H1 (cell line): ENCODE measurements around the gene ZFAND5. TPM values are rescaled to one million over a fixed set of nuclear protein-coding genes. Genes with fewer than 3 reads are reported as not detected.

Experiments used
- ASH2L ChIP-seq: fragments of 200-600, 300-600 bp; sonication (generic); IDR thresholded peaks from one replicate; pipeline ENCODE4 v1.7.1; 2017; ENCODE audit warnings: low read length
- BRCA1 ChIP-seq: IDR thresholded peaks from 2 replicates; pipeline ENCODE4 v1.6.1; 2012; ENCODE audit warnings: low read depth, low read length, improper control_type of control experiment
- HDAC2 ChIP-seq, 2 experiments: fragments of 300-600 bp in 1 of 2; sonication (generic) in 1 of 2; IDR thresholded peaks; 2 replicates each; pipeline ENCODE4 v1.6.1; 2011 to 2012; ENCODE audit warnings: low read depth in 2 of 2, low read length in 2 of 2, mild to moderate bottlenecking in 2 of 2, moderate library complexity in 2 of 2, borderline replicate concordance in 1 of 2, inconsistent platforms in 1 of 2
- KDM4A ChIP-seq: IDR thresholded peaks from one replicate; pipeline ENCODE4 v1.7.1; 2012; ENCODE audit warnings: low read depth, mild to moderate bottlenecking, moderate library complexity, low read length, inconsistent platforms; ENCODE audit not compliant: severe bottlenecking
- RFX5 ChIP-seq: IDR thresholded peaks from 2 replicates; pipeline ENCODE4 v1.6.1; 2011; ENCODE audit warnings: low read depth, low read length, improper control_type of control experiment, borderline replicate concordance
- SIX5 ChIP-seq: IDR thresholded peaks from 2 replicates; pipeline ENCODE4 v1.6.1; 2011; ENCODE audit warnings: mild to moderate bottlenecking, low read depth, low read length
- TBP ChIP-seq: IDR thresholded peaks from 2 replicates; pipeline ENCODE4 v1.6.1; 2011; ENCODE audit warnings: low read depth, low read length, improper control_type of control experiment
- polyA plus RNA-seq, 7 experiments: library from polyadenylated mRNA; depleted of rRNA in 3 of 7; stranded (reverse) in 5 of 7; unstranded in 2 of 7; fragments of >200 nt in 5 of 7; fragments of 200-250 nt in 2 of 7; gene quantifications; 1 replicate in 5 of 7; 2 replicates in 1 of 7; 4 replicates in 1 of 7; pipeline versions ENCODE4 v1.2.1 to v1.2.3, GENCODE V29; 2011 to 2013; ENCODE audit warnings: missing spikeins in 2 of 7, mixed read lengths in 2 of 7
- total RNA-seq: library from RNA; stranded (reverse); fragmentation: NEBNext Ultra II Directional; extraction: Animal tissue kit (Norgen Biotek cat#: 25700); gene quantifications from 2 replicates; pipeline ENCODE4 v1.2.1, GENCODE V29; 2021
- TF ChIP-seq, protein P1 (sequence below): fragments of 300-600 bp; sonication (generic); IDR thresholded peaks from 2 replicates; pipeline ENCODE4 v1.7.1; 2012; ENCODE audit warnings: low read length, moderate library complexity, mild to moderate bottlenecking, inconsistent platforms; ENCODE audit not compliant: insufficient replicate concordance
- TF ChIP-seq, protein P2 (sequence below), 3 experiments: IDR thresholded peaks; 1 replicate in 2 of 3; 2 replicates in 1 of 3; pipeline versions ENCODE4 v1.5.1 to v1.6.1; 2011; ENCODE audit warnings: low read length in 3 of 3, mild to moderate bottlenecking in 3 of 3, inconsistent platforms in 2 of 3, low read depth in 1 of 3, moderate library complexity in 1 of 3; ENCODE audit not compliant: insufficient read depth in 1 of 3; ENCODE audit errors: control extremely low read depth in 1 of 3

Gene ZFAND5
- total and polyA plus RNA-seq, 2 of the 8 experiments (the other 6 are each of a cell fraction or from before 2014, with no cell fraction given): 76.7 to 225 TPM

DNA sequence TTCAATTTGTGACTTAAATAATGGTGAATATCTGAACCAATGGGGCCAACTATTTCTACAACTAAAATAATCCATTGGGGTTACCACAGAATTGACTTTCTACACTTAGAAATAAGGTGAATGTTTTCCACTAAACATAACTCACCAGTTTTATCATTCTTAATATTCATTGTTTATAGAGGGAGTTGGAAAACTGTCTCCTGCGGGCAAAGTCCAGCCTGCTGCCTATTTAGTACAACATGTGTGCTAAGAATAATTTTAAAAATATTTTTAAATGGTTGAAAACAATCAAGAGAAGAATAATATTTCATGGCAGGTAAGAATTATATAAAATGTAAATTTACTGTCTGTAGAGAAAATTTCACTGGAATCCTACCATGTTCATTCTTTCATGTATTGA lies 45.2 kb upstream of the ZFAND5 start (continued):
- TF ChIP-seq, protein P1, sequence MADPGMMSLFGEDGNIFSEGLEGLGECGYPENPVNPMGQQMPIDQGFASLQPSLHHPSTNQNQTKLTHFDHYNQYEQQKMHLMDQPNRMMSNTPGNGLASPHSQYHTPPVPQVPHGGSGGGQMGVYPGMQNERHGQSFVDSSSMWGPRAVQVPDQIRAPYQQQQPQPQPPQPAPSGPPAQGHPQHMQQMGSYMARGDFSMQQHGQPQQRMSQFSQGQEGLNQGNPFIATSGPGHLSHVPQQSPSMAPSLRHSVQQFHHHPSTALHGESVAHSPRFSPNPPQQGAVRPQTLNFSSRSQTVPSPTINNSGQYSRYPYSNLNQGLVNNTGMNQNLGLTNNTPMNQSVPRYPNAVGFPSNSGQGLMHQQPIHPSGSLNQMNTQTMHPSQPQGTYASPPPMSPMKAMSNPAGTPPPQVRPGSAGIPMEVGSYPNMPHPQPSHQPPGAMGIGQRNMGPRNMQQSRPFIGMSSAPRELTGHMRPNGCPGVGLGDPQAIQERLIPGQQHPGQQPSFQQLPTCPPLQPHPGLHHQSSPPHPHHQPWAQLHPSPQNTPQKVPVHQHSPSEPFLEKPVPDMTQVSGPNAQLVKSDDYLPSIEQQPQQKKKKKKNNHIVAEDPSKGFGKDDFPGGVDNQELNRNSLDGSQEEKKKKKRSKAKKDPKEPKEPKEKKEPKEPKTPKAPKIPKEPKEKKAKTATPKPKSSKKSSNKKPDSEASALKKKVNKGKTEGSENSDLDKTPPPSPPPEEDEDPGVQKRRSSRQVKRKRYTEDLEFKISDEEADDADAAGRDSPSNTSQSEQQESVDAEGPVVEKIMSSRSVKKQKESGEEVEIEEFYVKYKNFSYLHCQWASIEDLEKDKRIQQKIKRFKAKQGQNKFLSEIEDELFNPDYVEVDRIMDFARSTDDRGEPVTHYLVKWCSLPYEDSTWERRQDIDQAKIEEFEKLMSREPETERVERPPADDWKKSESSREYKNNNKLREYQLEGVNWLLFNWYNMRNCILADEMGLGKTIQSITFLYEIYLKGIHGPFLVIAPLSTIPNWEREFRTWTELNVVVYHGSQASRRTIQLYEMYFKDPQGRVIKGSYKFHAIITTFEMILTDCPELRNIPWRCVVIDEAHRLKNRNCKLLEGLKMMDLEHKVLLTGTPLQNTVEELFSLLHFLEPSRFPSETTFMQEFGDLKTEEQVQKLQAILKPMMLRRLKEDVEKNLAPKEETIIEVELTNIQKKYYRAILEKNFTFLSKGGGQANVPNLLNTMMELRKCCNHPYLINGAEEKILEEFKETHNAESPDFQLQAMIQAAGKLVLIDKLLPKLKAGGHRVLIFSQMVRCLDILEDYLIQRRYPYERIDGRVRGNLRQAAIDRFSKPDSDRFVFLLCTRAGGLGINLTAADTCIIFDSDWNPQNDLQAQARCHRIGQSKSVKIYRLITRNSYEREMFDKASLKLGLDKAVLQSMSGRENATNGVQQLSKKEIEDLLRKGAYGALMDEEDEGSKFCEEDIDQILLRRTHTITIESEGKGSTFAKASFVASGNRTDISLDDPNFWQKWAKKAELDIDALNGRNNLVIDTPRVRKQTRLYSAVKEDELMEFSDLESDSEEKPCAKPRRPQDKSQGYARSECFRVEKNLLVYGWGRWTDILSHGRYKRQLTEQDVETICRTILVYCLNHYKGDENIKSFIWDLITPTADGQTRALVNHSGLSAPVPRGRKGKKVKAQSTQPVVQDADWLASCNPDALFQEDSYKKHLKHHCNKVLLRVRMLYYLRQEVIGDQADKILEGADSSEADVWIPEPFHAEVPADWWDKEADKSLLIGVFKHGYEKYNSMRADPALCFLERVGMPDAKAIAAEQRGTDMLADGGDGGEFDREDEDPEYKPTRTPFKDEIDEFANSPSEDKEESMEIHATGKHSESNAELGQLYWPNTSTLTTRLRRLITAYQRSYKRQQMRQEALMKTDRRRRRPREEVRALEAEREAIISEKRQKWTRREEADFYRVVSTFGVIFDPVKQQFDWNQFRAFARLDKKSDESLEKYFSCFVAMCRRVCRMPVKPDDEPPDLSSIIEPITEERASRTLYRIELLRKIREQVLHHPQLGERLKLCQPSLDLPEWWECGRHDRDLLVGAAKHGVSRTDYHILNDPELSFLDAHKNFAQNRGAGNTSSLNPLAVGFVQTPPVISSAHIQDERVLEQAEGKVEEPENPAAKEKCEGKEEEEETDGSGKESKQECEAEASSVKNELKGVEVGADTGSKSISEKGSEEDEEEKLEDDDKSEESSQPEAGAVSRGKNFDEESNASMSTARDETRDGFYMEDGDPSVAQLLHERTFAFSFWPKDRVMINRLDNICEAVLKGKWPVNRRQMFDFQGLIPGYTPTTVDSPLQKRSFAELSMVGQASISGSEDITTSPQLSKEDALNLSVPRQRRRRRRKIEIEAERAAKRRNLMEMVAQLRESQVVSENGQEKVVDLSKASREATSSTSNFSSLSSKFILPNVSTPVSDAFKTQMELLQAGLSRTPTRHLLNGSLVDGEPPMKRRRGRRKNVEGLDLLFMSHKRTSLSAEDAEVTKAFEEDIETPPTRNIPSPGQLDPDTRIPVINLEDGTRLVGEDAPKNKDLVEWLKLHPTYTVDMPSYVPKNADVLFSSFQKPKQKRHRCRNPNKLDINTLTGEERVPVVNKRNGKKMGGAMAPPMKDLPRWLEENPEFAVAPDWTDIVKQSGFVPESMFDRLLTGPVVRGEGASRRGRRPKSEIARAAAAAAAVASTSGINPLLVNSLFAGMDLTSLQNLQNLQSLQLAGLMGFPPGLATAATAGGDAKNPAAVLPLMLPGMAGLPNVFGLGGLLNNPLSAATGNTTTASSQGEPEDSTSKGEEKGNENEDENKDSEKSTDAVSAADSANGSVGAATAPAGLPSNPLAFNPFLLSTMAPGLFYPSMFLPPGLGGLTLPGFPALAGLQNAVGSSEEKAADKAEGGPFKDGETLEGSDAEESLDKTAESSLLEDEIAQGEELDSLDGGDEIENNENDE: no peak
- TF ChIP-seq, protein P2, sequence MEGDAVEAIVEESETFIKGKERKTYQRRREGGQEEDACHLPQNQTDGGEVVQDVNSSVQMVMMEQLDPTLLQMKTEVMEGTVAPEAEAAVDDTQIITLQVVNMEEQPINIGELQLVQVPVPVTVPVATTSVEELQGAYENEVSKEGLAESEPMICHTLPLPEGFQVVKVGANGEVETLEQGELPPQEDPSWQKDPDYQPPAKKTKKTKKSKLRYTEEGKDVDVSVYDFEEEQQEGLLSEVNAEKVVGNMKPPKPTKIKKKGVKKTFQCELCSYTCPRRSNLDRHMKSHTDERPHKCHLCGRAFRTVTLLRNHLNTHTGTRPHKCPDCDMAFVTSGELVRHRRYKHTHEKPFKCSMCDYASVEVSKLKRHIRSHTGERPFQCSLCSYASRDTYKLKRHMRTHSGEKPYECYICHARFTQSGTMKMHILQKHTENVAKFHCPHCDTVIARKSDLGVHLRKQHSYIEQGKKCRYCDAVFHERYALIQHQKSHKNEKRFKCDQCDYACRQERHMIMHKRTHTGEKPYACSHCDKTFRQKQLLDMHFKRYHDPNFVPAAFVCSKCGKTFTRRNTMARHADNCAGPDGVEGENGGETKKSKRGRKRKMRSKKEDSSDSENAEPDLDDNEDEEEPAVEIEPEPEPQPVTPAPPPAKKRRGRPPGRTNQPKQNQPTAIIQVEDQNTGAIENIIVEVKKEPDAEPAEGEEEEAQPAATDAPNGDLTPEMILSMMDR (IDR thresholded peaks at IDR 0.05; ENCODE audit: control extremely low read depth in 1 of 3, insufficient read depth in 1 of 3, low read depth in 1 of 3, low read length in 3 of 3): no peak
- TF ChIP-seq RFX5: no peak
- TF ChIP-seq BRCA1: no peak
- TF ChIP-seq ASH2L: no peak
- TF ChIP-seq HDAC2 (IDR thresholded peaks at IDR 0.05; ENCODE audit: borderline replicate concordance in 1 of 2, low read depth in 2 of 2, low read length in 2 of 2): no peak
- TF ChIP-seq TBP: no peak
- TF ChIP-seq SIX5: no peak
- TF ChIP-seq KDM4A: no peak
